OCI-LY7 (cell line): ENCODE results near the gene PUS7L. TPM values are rescaled to one million over a fixed set of nuclear protein-coding genes. Genes with fewer than 3 reads are reported as not detected.

Experiments used
- Bru-seq: library from RNA; stranded (reverse); fragments of 400-500 nt; gene quantifications from one replicate; lab custom pipeline; 2021; lab: Mats Ljungman, UMichigan
- BruChase-seq, 2 experiments: library from RNA; stranded (reverse); fragments of 400-500 nt; gene quantifications; one replicate each; lab custom pipeline; 2021; lab: Mats Ljungman, UMichigan
- BruUV-seq: library from RNA; stranded (reverse); fragments of 400-500 nt; replicated peaks from 2 replicates; lab custom pipeline; 2021; lab: Mats Ljungman, UMichigan
- CTCF ChIA-PET: fragments of 300-600 bp; sonication (Branson Sonifier 250); formaldehyde crosslinking; loops from one replicate; lab custom pipeline; 2022; ENCODE audit warnings: antibody characterized with exemption; ENCODE audit not compliant: unreplicated experiment; lab: Charles Lee
- POLR2A ChIA-PET: fragments of 300-600 bp; sonication (Branson Sonifier 250); formaldehyde crosslinking; loops from one replicate; lab custom pipeline; 2022; ENCODE audit warnings: antibody characterized with exemption; lab: Charles Lee
- DNase-seq: peaks from one replicate; pipeline ENCODE4 v3.0.0-alpha.2; 2015; ENCODE audit warnings: low spot score
- H2AFZ ChIP-seq: fragments of 200-600 bp; sonication (generic), shearing (Covaris generic); 2 replicates; pipeline ENCODE4 v1.6.1; 2014; ENCODE audit warnings: mild to moderate bottlenecking, antibody characterized with exemption, low read length, moderate library complexity
- H3K27ac ChIP-seq: fragments of 200-600 bp; sonication (generic); 2 replicates; pipeline ENCODE4 v1.5.1; 2014; ENCODE audit warnings: mixed run types, low read depth, mild to moderate bottlenecking, moderate library complexity, low read length, inconsistent platforms; ENCODE audit not compliant: poor library complexity, severe bottlenecking
- H3K36me3 ChIP-seq: fragments of 200-600 bp; sonication (generic); 2 replicates; pipeline ENCODE4 v1.6.1; 2014; ENCODE audit warnings: mild to moderate bottlenecking, antibody characterized with exemption, low read length, moderate library complexity, mixed read lengths; ENCODE audit not compliant: insufficient read depth
- H3K4me1 ChIP-seq: fragments of 200-600 bp; sonication (generic); 2 replicates; pipeline ENCODE4 v1.5.1; 2014; ENCODE audit warnings: mild to moderate bottlenecking, low read length; ENCODE audit not compliant: insufficient read depth, poor library complexity, severe bottlenecking
- H3K4me2 ChIP-seq: fragments of 200-600 bp; sonication (generic); 2 replicates; pipeline ENCODE4 v1.6.1; 2014; ENCODE audit warnings: mild to moderate bottlenecking, low read length
- H3K4me3 ChIP-seq: fragments of 200-600 bp; sonication (generic); 2 replicates; pipeline ENCODE4 v1.5.1; 2014; ENCODE audit warnings: mild to moderate bottlenecking, low read depth, low read length; ENCODE audit not compliant: poor library complexity, severe bottlenecking
- H3K79me2 ChIP-seq: fragments of 200-600 bp; sonication (generic); 2 replicates; pipeline ENCODE4 v1.6.1; 2016; ENCODE audit warnings: low read depth, mild to moderate bottlenecking, low read length, moderate library complexity, mixed read lengths; ENCODE audit not compliant: insufficient read depth
- H3K9me2 ChIP-seq: fragments of 200-600 bp; sonication (generic); 2 replicates; pipeline ENCODE4 v1.6.1; 2016; ENCODE audit warnings: mild to moderate bottlenecking, low read length, mixed read lengths; ENCODE audit not compliant: insufficient read depth
- H3K9me3 ChIP-seq: fragments of 200-600 bp; sonication (generic); 2 replicates; pipeline ENCODE4 v1.6.1; 2014; ENCODE audit warnings: mild to moderate bottlenecking, mixed run types, low read length, mixed read lengths
- H4K20me1 ChIP-seq: fragments of 200-600 bp; sonication (generic); 2 replicates; pipeline ENCODE4 v1.6.1; 2014; ENCODE audit warnings: mild to moderate bottlenecking, antibody characterized with exemption, low read length, moderate library complexity, mixed read lengths; ENCODE audit not compliant: insufficient read depth
- CTCF ChIP-seq: fragments of 200-600 bp; sonication (generic); conservative IDR thresholded peaks from 2 replicates; pipeline ENCODE4 v1.5.1; 2014; ENCODE audit warnings: mild to moderate bottlenecking, antibody characterized with exemption, low read length, moderate library complexity, mixed read lengths
- EZH2phosphoT487 ChIP-seq: fragments of 200-600 bp; sonication (generic); IDR thresholded peaks from 2 replicates; pipeline ENCODE4 v1.6.1; 2018; ENCODE audit warnings: low read depth, borderline replicate concordance, mild to moderate bottlenecking, mixed run types, antibody characterized with exemption, low read length, moderate library complexity, mixed read lengths
- intact Hi-C: fragments of 100-400 bp; cut with micrococcal nuclease; formaldehyde crosslinking; loops from one replicate; pipeline ENCODE4 v1.10.0; 2022; ENCODE audit not compliant: unreplicated experiment
- long read RNA-seq: library from polyadenylated mRNA; stranded (forward); transcript quantifications from one replicate; pipeline ENCODE4 v2.0.0, GENCODE V29; 2022
- total RNA-seq, 2 experiments: library from RNA; depleted of rRNA in 1 of 2; stranded (reverse); fragments of >200 nt in 1 of 2; shearing (Covaris generic) in 1 of 2; gene quantifications; 2 replicates each; pipeline ENCODE4 v1.2.3, GENCODE V29; 2014 to 2022

Gene PUS7L
- 20.5 and 21.1 TPM in 2 replicates for total RNA-seq (2014; rRNA removed; shearing (Covaris generic))
- 23.3 and 27.0 TPM in 2 replicates for total RNA-seq (2022)
- percentile 79 among the genes with signal in this experiment for Bru-seq, nascent RNA
- percentile 81 among the genes with signal in this experiment for BruChase-seq, experiment 1, labeled RNA remaining after a 6-hour chase
- BruChase-seq, experiment 2, labeled RNA remaining after a 2-hour chase: percentile 90 among the genes with signal in this experiment
- long read RNA-seq, full-length matches to known transcripts: 7 of 15 reads
- long read RNA-seq, partial matches to known transcripts: 0 of 15 reads
- long read RNA-seq, other reads (novel, unspliced or antisense): 8 of 15 reads

- Histone ChIP-seq H2AFZ (peak within 1 kb of the TSS; percentile 75), H3K79me2 (peaks cover 70% of the 10 kb centered on the region), H3K9me3 (0 out of 2 replicates have a peak, but pooled peaks cover 4% of the 10 kb centered on the region), H4K20me1 (peaks cover 10% of the 10 kb centered on the region; the same call in 1 of the 2 replicates), H3K27ac (peak within 1 kb of the TSS; percentile 88), H3K36me3 (peaks cover 22% of the 10 kb centered on the region), H3K4me1 (peaks cover 40% of the 10 kb centered on the region), H3K4me2 (peak within 1 kb of the TSS; percentile 99), H3K9me2 (no peaks in the 10 kb centered on the region), H3K4me3 (peak within 1 kb of the TSS; percentile 76)
- TSS peak; percentile 52 for BruUV-seq
- DNase-seq: peak; percentile 99
- intact Hi-C loops: loop anchor here (1.0 to 2.0 kb wide), 3 partner anchors 46 to 123 kb away; partner anchors contain the start of gene TMEM117
- POLR2A ChIA-PET: interaction anchor here (0.7 to 4.1 kb wide), 13 partner anchors 9 to 1456 kb away, joined by 3 to 27 read pairs (median 3); partner anchors contain the start of genes TMEM117 and TWF1
- no peak for TF ChIP-seq EZH2phosphoT487
- peak; percentile 43 for TF ChIP-seq CTCF
- CTCF ChIA-PET: no interaction called here
Measured at GRCh38 chr12:43758728-43759563, at the start of gene PUS7L, which contains the start of gene IRAK4. Gene PUS7L, minus strand, starts transcription at chr12:43758790. Its CDS starts 3,545 bp downstream, at chr12:43755245. Gene IRAK4, plus strand, starts transcription at chr12:43758951. Its CDS starts 9,161 bp downstream, at chr12:43768112.

- peaks cover 45% of the 10 kb centered on the region for H3K79me2 ChIP-seq
- peak overlapping the region; percentile 90 for H3K27ac ChIP-seq
- peaks cover 36% of the 10 kb centered on the region for H3K4me1 ChIP-seq
- ChIA-PET CTCF (no interaction called here), POLR2A (interaction anchor here (0.6 to 4.5 kb wide), 13 partner anchors 9 to 1034 kb away, joined by 3 to 42 read pairs (median 4); partner anchors contain the start of genes IRAK4, PUS7L and TMEM117)
- peak overlapping the region; percentile 92 for H3K4me3 ChIP-seq
- peaks cover 18% of the 10 kb centered on the region for H3K36me3 ChIP-seq
- no peak for DNase-seq
- intact Hi-C loops: no loop called here
- H3K9me3 ChIP-seq: no peaks in the 10 kb centered on the region
- peaks cover 20% of the 10 kb centered on the region; the same call in 1 of the 2 replicates for H4K20me1 ChIP-seq
- TF ChIP-seq CTCF (no peak), EZH2phosphoT487 (no peak)
- peak overlapping the region; percentile 95 for H3K4me2 ChIP-seq
- H3K9me2 ChIP-seq: no peaks in the 10 kb centered on the region
- no TSS peak for BruUV-seq
- H2AFZ ChIP-seq: peak overlapping the region; percentile 92; the same call in 1 of the 2 replicates
Measured at GRCh38 chr12:43807386-43807785, 48.8 kb upstream of the PUS7L start.
